ENCODE measurements around the gene SNRPE. TPM values are rescaled to one million over a fixed set of nuclear protein-coding genes. Genes with fewer than 3 reads are reported as not detected.
"Not testable (repeated sequence)": the region's sequence is repeated elsewhere in the genome, so short reads cannot be mapped to it uniquely, and the experiment has no call there.

SNRPE gene
- total and polyA plus RNA-seq, 2 experiments from 2014 or later = 66.2 to 504 TPM

DNA sequence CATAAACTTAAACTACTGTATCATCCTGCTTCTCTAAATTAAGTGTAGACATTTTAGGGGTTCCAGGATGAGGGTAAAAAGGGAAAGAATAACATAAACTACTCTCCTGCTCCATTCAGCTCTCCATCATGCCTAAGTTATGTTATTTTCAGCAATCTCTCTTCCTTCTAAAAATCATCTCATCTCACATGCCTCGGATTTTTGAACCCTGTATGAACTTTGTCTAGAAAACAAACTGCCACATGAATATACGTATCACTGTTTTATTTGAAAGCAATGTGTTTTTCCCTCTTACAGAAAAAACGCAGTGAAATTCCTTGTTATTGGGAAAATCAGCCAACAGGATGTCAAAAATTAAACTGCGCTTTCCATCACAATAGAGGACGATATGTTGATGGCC lies 33.4 kb upstream of the SNRPE start:
- Histone ChIP-seq H3K4me1 (ENCODE audit: low read depth) (no peaks in the 10 kb centered on the region), H3K27ac (no peak overlapping the region), H3K4me3 (no peak overlapping the region), H3K27me3 (no peaks in the 10 kb centered on the region), H3K36me3 (peaks cover 63% of the 10 kb centered on the region), H3K9me3 (ENCODE audit: low read depth) (no peaks in the 10 kb centered on the region)
- TF ChIP-seq, protein P1, sequence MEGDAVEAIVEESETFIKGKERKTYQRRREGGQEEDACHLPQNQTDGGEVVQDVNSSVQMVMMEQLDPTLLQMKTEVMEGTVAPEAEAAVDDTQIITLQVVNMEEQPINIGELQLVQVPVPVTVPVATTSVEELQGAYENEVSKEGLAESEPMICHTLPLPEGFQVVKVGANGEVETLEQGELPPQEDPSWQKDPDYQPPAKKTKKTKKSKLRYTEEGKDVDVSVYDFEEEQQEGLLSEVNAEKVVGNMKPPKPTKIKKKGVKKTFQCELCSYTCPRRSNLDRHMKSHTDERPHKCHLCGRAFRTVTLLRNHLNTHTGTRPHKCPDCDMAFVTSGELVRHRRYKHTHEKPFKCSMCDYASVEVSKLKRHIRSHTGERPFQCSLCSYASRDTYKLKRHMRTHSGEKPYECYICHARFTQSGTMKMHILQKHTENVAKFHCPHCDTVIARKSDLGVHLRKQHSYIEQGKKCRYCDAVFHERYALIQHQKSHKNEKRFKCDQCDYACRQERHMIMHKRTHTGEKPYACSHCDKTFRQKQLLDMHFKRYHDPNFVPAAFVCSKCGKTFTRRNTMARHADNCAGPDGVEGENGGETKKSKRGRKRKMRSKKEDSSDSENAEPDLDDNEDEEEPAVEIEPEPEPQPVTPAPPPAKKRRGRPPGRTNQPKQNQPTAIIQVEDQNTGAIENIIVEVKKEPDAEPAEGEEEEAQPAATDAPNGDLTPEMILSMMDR (IDR thresholded peaks at IDR 0.05; ENCODE audit: low read depth, low read length) = no peak
- DNase-seq (ENCODE audit: low read depth in 1 of 2, low spot score in 1 of 2) = no peak

DNA sequence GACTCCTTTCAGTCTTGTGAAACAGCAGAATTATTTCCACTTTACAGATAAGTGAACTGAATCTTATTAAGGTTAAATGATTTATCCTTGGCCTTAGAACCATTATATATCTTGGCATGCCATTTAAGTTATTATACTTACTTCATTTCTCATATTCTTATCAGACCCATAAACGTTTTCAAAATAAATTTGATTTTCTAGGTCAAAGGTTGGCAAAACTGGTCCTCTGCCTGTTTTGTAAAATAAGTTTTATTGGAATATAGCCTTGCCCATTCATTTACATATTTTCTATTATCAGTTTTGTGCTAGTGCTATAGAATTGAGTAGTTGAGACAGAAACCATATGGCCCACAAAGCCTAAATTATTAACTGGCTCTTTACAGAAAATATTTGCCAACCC lies 32.9 kb upstream of the SNRPE start:
- DNase-seq (ENCODE audit: low read depth in 1 of 2, low spot score in 1 of 2) = no peak
- Histone ChIP-seq H3K36me3 (peaks cover 59% of the 10 kb centered on the region), H3K4me1 (ENCODE audit: low read depth) (no peaks in the 10 kb centered on the region)

DNA sequence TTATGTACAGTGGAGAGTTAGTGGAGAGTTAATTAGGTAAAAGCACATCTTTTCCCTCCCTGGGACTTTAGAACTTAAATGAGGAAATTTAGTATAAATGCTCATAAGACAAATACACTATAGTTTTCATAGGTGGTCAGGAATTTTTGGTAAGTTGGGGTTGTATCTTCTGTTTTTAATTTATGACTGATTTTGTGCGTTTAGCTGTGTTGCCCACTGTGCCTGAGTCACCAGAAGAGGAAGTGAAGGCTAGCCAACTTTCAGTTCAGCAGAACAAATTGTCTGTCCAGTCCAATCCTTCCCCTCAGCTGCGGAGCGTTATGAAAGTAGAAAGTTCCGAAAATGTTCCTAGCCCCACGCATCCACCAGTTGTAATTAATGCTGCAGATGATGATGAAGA lies 32.2 kb upstream of the SNRPE start:
- H3K4me1 ChIP-seq (ENCODE audit: low read depth); DNase-seq (ENCODE audit: low read depth in 1 of 2, low spot score in 1 of 2); H3K4me3 ChIP-seq; H3K27ac ChIP-seq; H3K9me3 ChIP-seq (ENCODE audit: low read depth); H3K27me3 ChIP-seq: not testable (repeated sequence)
- peaks cover 63% of the 10 kb centered on the region for H3K36me3 ChIP-seq

More for the DNA sequence above, 32.9 kb upstream of the SNRPE start:
- H3K4me3 ChIP-seq = no peak overlapping the region
- TF ChIP-seq, protein P1 (IDR thresholded peaks at IDR 0.05; ENCODE audit: low read depth, low read length) = no peak
- no peaks in the 10 kb centered on the region for H3K27me3 ChIP-seq
- H3K9me3 ChIP-seq (ENCODE audit: low read depth) = no peaks in the 10 kb centered on the region
- no peak overlapping the region for H3K27ac ChIP-seq

DNA sequence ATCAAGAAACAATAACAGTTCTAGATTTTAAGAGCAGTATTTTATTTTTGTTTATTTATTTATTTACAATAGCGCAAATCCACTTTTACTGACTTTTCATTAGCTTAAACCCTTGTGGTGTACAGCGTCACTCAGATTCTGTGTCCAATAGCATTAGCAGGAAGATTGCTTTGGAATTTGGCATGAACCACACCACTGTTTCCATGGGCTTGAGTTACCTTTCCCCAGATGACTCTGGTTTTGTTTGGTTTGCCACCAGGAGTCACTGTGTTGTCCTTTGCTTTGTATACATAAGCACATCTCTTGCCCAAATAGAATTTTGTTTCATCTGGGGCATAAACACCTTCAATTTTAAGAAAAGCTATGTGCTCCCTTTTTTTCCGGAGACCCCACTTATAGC lies 25.9 kb upstream of the SNRPE start:
- Histone ChIP-seq H3K36me3 (peaks cover 77% of the 10 kb centered on the region), H3K4me1 (ENCODE audit: low read depth) (no peaks in the 10 kb centered on the region), H3K27ac (no peak overlapping the region), H3K9me3 (ENCODE audit: low read depth) (no peaks in the 10 kb centered on the region), H3K27me3 (no peaks in the 10 kb centered on the region), H3K4me3 (no peak overlapping the region)
- TF ChIP-seq, protein P1 (IDR thresholded peaks at IDR 0.05; ENCODE audit: low read depth, low read length) = no peak
- DNase-seq (ENCODE audit: low read depth in 1 of 2, low spot score in 1 of 2) = no peak

DNA sequence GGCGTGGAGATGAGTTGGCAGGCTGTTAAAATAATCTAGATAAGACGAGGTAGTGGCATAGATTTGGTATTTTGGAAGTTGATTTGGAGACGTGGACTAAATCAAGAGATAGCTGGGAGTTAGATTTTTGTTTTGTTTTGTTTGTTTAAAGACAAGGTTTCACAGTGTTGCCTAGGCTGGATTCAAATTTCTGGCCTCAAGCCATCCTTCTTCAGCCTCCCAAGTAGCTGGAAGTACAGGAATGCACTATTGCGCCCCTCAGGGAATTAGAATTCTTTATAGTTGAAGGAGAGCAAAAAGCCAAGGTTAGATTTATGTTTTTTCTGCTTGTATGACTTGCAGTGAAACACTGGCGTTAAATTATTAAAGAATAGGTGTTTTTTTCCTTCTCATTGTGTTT lies 22.3 kb upstream of the SNRPE start:
- peaks cover 68% of the 10 kb centered on the region for H3K36me3 ChIP-seq
- H3K27me3 ChIP-seq = no peaks in the 10 kb centered on the region
- H3K27ac ChIP-seq = no peak overlapping the region
- peak in 1 of 2 donors; percentile 93 for DNase-seq (ENCODE audit: low read depth in 1 of 2, low spot score in 1 of 2)
- H3K4me3 ChIP-seq = no peak overlapping the region
- H3K9me3 ChIP-seq (ENCODE audit: low read depth) = no peaks in the 10 kb centered on the region
- TF ChIP-seq, protein P1 (IDR thresholded peaks at IDR 0.05; ENCODE audit: low read depth, low read length) = no peak
- no peaks in the 10 kb centered on the region for H3K4me1 ChIP-seq (ENCODE audit: low read depth)

DNA sequence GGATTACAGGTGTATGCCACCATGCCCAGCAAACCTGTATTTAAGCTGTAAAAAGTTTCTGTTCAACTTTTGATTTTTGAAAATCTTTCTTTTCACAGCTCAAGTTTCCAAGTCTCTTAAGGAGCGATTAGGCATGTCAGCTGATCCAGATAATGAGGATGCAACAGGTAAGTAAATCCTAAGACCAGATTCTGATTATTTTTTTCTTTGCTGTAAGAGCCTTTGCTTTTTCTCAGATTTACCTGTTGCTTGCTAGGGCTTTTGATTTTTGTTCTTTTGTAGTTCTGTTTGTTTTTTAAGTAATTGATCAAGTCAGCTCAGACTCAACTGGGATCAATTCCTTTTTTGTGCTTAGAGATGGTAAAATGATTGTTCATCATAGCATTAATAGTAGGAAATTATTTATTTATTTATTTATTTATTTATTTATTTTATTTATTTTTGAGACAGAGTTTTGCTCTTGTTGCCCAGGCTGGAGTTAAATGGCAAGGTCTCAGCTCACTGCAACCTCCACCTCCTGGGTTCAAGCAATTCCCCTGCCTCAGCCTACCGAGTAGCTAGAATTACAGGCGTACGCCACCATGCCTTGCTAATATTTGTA lies 21.1 kb upstream of the SNRPE start:
- no peaks in the 10 kb centered on the region for H3K9me3 ChIP-seq (ENCODE audit: low read depth)
- no peak overlapping the region for H3K27ac ChIP-seq
- H3K27me3 ChIP-seq = no peaks in the 10 kb centered on the region
- H3K4me1 ChIP-seq (ENCODE audit: low read depth) = no peaks in the 10 kb centered on the region
- peaks cover 64% of the 10 kb centered on the region for H3K36me3 ChIP-seq
- no peak for DNase-seq (ENCODE audit: low read depth in 1 of 2, low spot score in 1 of 2)
- TF ChIP-seq, protein P1 (IDR thresholded peaks at IDR 0.05; ENCODE audit: low read depth, low read length) = no peak
- no peak overlapping the region for H3K4me3 ChIP-seq

All from cardiac muscle cell (in vitro differentiated cells and primary cell).